PC-3 (cell line): ENCODE measurements around the gene CFAP107.

Experiments
- CTCF ChIP-seq: fragments of 300-600 bp; sonication (generic); conservative IDR thresholded peaks from 2 replicates; pipeline ENCODE4 v1.5.1; 2017; ENCODE audit warnings: antibody characterized with exemption, low read depth, mild to moderate bottlenecking, low read length
- EZH2 ChIP-seq: fragments of 300-600 bp; sonication (generic); IDR thresholded peaks from one replicate; pipeline ENCODE4 v1.6.1; 2017; ENCODE audit warnings: antibody characterized with exemption, mild to moderate bottlenecking, low read length; ENCODE audit not compliant: unreplicated experiment

- no peak for TF ChIP-seq CTCF
- TF ChIP-seq EZH2 = no peak
These were observed 4.1 kb upstream of the CFAP107 start for GRCh38 chr1:12741946-12742345.
